Skeletal muscle satellite cell (primary cell): Measurements from ENCODE around the gene EPHB4.

Experiments
- H3K27me3 ChIP-seq: 2 replicates; pipeline ENCODE4 v1.7.0; 2013; ENCODE audit warnings: low read length; ENCODE audit not compliant: control insufficient read depth, insufficient read depth
- H3K36me3 ChIP-seq: 2 replicates; pipeline ENCODE4 v1.7.0; 2013; ENCODE audit warnings: mild to moderate bottlenecking, control low read depth, low read length; ENCODE audit not compliant: insufficient read depth
- H3K4me1 ChIP-seq: 2 replicates; pipeline ENCODE4 v1.7.0; 2013; ENCODE audit warnings: low read length; ENCODE audit not compliant: control insufficient read depth, insufficient read depth
- H3K4me2 ChIP-seq: 2 replicates; pipeline ENCODE4 v1.7.0; 2013; ENCODE audit warnings: mild to moderate bottlenecking, low read length
- H3K4me3 ChIP-seq: 2 replicates; pipeline ENCODE4 v1.7.0; 2013; ENCODE audit warnings: low read length
- H3K9ac ChIP-seq: 2 replicates; pipeline ENCODE4 v1.7.0; 2013; ENCODE audit warnings: mild to moderate bottlenecking, low read depth, low read length, moderate library complexity
- H3K9me3 ChIP-seq: replicated peaks from 2 replicates; pipeline ENCODE4 v1.7.0; 2013; ENCODE audit warnings: mild to moderate bottlenecking, control low read depth, low read length

Gene EPHB4

DNA sequence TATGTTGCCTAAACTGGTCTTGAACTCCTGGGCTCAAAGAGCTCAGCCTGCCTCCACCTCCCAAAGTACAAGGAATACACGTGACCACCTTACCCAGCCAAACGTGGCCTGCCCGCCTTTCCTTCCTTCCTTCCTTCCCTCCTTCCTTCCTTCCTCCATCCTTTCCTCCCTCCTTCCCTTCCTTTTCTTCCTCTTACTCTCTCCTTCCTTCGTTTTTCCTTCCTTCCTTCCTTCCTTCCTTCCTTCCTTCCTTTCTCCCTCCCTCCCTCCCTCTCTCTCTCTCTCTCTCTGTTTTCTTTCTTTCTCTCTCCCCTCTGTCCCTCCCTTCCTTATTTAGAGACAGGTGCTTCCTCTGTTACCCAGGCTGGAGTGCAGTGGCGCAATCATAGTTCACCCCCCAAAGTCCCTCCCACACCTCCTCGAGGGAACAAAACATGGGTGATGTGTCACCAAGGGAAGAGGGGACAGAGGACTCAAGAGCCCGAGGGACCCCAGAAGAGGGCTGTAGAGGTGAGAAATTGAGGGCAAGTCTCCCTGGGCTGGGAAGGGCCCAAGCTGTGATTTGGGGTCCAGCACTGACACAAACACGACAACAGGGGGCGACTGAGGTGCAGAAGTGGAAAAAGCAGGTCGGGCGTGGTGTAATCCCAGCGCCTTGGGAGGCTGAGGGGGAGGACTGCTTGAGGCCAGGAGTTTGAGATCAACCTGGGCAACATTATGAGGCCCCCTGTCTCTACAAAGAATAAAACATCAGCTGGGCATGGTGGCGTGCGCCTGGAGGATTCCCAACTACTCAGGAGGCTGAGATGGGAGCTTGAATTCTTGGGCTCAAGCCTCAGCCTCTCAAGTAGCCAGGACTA, 28.1 kb downstream of the EPHB4 start:
- H3K4me2 ChIP-seq: no peak overlapping the region
- H3K9me3 ChIP-seq: no peaks in the 10 kb centered on the region
- H3K9ac ChIP-seq: no peak overlapping the region
- peaks cover 26% of the 10 kb centered on the region for H3K4me1 ChIP-seq
- H3K27me3 ChIP-seq: peaks cover 7% of the 10 kb centered on the region
- H3K4me3 ChIP-seq: no peak overlapping the region
- peaks cover 5% of the 10 kb centered on the region for H3K36me3 ChIP-seq

DNA sequence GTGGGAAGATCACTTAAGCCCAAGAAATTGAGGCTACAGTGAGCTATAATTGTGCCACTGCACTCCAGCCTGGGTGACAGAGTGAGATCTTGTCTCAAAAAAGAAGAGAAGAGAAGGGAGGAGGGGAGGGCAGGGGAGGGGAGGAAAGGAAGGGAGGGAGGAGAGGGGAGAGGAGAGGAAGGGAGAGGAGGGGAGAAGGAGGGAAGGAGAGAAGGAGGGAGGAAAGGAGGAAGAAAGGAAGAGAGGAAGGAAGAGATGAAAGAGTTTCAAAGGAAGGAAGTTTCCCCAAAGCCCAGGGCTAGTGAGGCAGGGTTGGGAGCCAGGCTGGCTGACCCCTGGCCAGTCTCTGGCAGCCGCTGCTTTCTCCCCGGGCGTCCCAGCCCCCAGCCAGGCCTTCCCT, 32.6 kb downstream of the EPHB4 start:
- Histone ChIP-seq H3K27me3 (peaks cover 14% of the 10 kb centered on the region), H3K4me3 (no peak overlapping the region), H3K4me1 (peaks cover 5% of the 10 kb centered on the region), H3K36me3 (no peaks in the 10 kb centered on the region), H3K9ac (no peak overlapping the region), H3K4me2 (no peak overlapping the region), H3K9me3 (no peaks in the 10 kb centered on the region)

DNA sequence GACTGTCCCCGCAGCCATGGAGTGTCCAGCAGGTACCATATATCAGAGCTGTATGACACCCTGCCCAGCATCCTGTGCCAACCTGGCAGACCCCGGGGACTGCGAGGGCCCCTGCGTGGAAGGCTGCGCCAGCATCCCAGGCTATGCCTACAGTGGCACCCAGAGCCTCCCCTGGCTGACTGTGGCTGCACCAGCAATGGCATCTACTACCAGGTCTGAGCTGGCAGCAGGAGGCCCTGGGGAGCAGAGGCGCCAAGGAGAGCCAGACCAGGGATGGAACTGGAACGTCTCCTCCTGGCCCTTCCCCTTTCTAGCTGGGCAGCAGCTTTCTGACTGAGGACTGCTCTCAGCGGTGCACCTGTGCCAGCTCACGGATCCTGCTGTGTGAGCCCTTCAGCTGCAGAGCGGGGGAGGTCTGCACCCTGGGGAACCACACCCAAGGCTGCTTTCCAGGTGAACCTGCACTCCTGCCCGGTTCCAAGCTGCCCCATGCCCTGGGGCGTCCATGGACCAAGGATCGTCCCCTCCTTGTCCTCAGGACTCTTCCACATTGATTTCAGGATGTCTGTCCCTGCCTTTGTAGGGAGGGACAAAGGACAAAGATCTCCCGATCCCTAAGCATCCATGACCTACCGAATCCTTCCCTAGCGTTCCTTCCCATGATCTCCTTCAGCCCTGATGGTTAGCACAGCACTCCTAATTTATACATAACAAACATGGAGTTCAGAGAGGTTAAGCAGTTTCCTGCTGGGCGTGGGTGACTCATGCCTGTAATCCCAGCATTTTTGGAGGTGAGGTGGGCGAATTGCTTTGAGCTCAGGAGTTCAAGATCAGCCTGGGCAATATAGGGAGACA, 33.3 kb downstream of the EPHB4 start:
- Histone ChIP-seq H3K4me2 (no peak overlapping the region), H3K9me3 (no peaks in the 10 kb centered on the region), H3K27me3 (peaks cover 18% of the 10 kb centered on the region), H3K36me3 (no peaks in the 10 kb centered on the region), H3K9ac (no peak overlapping the region), H3K4me3 (no peak overlapping the region), H3K4me1 (peaks cover 5% of the 10 kb centered on the region)

DNA sequence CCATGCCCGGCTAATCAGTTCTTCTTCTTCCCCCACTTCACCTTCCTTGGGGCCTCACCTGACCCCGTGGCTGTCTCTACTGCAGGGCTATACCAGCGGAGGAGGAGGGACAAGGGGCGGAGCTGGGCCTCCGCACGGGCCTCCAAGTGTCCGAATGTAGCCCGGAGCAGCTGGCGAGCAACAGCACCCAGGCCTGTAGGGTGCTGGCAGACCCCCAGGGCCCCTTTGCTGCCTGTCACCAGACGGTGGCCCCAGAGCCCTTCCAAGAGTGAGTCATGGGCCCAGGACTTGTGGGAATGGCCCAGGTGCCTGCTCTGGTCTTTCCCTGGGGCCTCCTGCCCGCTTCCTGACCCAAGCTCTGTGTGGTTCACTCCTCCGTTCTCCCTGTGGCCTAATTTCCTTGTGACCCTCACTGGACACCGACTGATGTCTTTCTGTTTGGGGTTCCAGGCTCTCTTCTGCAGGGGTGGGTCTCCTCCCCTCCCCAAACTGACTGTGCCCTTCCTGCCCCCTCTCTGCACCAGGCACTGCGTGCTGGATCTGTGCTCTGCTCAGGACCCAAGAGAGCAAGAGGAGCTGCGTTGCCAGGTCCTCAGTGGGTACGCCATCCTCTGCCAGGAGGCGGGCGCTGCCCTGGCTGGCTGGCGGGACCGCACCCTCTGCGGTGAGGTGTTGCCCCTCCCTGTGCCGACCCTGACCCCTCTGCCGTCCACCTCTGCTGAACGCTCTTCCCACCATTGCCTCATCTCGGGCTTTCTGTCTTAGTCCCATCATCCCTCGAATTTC, 35.2 kb downstream of the EPHB4 start:
- H3K9ac ChIP-seq: no peak overlapping the region

DNA sequence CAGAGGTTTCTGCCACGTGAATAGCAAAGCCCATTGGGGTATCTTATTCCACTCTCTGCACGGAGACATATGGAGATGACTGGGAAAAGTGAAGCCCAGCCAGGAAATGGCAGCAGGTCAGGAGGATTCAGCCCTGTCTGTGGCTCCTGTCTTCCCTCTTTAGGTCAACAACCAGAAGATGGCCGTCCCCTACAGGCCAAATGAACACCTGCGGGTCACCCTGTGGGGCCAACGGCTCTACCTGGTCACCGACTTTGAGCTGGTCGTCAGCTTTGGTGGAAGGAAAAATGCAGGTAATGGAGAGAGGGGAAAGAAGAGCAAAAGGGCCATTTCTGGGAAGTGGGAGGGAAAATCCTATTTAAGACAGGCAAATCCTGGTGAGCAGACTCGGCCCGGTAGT, 38.3 kb downstream of the EPHB4 start:
- Histone ChIP-seq H3K27me3 (peaks cover 25% of the 10 kb centered on the region), H3K4me3 (no peak overlapping the region), H3K4me2 (no peak overlapping the region), H3K9me3 (no peaks in the 10 kb centered on the region), H3K4me1 (no peaks in the 10 kb centered on the region), H3K36me3 (no peaks in the 10 kb centered on the region), H3K9ac (no peak overlapping the region)

More for the DNA sequence above, 35.2 kb downstream of the EPHB4 start:
- no peaks in the 10 kb centered on the region for H3K9me3 ChIP-seq
- H3K4me2 ChIP-seq: no peak overlapping the region
- peaks cover 20% of the 10 kb centered on the region for H3K27me3 ChIP-seq
- H3K4me3 ChIP-seq: no peak overlapping the region
- H3K36me3 ChIP-seq: no peaks in the 10 kb centered on the region
- H3K4me1 ChIP-seq: peaks cover 5% of the 10 kb centered on the region

DNA sequence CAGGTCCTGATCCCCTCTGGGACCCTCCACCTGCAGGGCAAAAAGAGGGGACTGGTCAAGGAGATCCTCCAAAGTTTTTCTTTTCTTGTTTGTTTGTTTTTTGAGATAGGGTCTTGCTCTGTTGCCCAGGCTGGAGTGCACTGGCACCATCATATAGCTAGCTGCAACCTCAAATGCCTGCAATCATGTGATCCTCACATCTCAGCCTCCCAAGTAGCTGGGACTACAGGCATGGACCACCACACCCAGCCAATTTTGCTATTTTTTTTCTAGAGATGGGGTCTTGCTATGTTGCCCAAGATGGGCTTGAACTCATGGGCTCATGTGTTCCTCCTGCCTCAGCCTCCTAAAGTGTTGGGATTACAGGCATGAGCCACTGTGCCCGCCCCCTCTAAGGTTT, 41.0 kb downstream of the EPHB4 start:
- Histone ChIP-seq H3K36me3 (no peaks in the 10 kb centered on the region), H3K9ac (no peak overlapping the region), H3K4me2 (no peak overlapping the region), H3K4me3 (no peak overlapping the region), H3K4me1 (no peaks in the 10 kb centered on the region), H3K9me3 (no peaks in the 10 kb centered on the region), H3K27me3 (peaks cover 19% of the 10 kb centered on the region)

DNA sequence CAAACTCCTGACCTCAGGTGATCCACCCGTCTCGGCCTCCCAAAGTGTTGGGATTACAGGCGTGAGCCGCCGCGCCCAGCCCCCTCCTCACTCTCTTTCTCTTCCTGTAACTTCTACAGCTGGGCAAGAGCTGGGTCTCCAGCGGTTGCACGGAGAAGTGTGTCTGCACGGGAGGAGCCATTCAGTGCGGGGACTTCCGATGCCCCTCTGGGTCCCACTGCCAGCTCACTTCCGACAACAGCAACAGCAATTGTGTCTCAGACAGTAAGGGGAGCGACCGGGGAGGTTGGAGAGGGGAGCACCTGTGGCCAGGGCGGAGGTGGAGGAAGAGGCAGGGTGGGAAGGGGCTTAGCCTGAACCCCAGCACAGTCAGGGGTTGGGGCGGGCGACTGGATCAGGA, 41.4 kb downstream of the EPHB4 start:
- Histone ChIP-seq H3K4me2 (no peak overlapping the region), H3K9ac (no peak overlapping the region), H3K4me3 (no peak overlapping the region), H3K9me3 (no peaks in the 10 kb centered on the region), H3K27me3 (peaks cover 19% of the 10 kb centered on the region), H3K4me1 (no peaks in the 10 kb centered on the region), H3K36me3 (no peaks in the 10 kb centered on the region)

DNA sequence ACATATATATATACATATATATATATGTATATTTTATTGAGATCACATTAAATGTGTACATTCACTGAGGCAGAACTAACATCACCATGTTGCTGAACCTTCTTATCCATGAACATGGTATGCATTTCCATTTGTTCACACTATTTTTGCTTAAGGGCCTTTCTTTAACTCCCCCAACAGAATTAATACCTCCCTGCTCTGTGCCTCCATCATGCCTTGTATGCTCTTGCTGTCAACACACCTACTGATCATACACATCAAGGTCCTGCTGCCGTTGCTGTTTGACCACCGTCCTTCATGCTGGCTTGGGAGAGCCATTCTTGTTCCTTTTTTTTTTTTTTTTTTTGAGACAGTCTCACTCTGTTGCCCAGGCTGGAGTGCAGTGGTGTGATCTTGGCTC, 43.5 kb downstream of the EPHB4 start:
- no peaks in the 10 kb centered on the region for H3K9me3 ChIP-seq
- H3K27me3 ChIP-seq: peaks cover 20% of the 10 kb centered on the region
- H3K4me2 ChIP-seq: no peak overlapping the region
- no peak overlapping the region for H3K4me3 ChIP-seq
- no peaks in the 10 kb centered on the region for H3K4me1 ChIP-seq
- no peaks in the 10 kb centered on the region for H3K36me3 ChIP-seq
- no peak overlapping the region for H3K9ac ChIP-seq

DNA sequence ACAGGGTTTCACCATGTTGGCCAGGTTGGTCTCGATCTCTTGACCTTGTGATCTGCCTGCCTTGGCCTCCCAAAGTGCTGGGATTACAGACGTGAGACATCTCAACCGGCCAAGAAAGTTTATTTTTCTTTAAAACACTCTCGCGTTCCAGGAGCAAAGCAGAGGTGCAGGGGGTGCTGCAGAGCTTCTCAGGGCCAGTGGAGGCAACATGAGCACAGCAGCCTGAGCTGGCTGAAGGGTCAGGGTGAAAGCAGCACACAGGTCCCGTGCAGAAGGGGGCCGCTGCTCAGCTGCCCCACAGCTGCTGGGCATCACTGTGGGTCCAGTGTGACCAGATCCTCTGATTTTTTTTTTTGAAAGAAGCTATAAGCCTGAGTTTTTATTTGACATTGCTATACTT, 46.1 kb downstream of the EPHB4 start:
- no peaks in the 10 kb centered on the region for H3K36me3 ChIP-seq
- peaks cover 18% of the 10 kb centered on the region for H3K27me3 ChIP-seq
- no peak overlapping the region for H3K4me3 ChIP-seq
- H3K9ac ChIP-seq: no peak overlapping the region
- H3K4me1 ChIP-seq: no peaks in the 10 kb centered on the region
- no peaks in the 10 kb centered on the region for H3K9me3 ChIP-seq
- no peak overlapping the region for H3K4me2 ChIP-seq

DNA sequence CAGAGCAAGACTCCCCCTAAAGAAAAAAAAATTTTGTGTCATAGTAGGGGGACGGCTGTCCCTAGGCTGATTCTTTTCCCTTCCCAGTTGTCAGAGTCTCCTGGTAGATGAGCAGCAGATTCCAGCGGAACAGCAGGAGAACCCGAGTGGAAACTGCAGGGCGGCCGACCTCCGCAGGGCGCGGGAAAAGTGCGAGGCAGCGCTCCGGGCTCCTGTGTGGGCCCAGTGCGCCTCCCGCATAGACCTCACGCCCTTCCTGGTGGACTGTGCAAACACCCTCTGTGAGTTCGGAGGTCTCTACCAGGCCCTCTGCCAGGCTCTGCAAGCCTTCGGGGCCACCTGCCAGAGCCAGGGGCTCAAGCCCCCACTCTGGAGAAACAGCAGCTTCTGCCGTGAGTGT, 48.0 kb downstream of the EPHB4 start:
- no peak overlapping the region for H3K9ac ChIP-seq
- H3K36me3 ChIP-seq: no peaks in the 10 kb centered on the region
- H3K4me1 ChIP-seq: no peaks in the 10 kb centered on the region
- H3K4me2 ChIP-seq: no peak overlapping the region
- H3K9me3 ChIP-seq: no peaks in the 10 kb centered on the region
- H3K27me3 ChIP-seq: peaks cover 15% of the 10 kb centered on the region
- no peak overlapping the region for H3K4me3 ChIP-seq

DNA sequence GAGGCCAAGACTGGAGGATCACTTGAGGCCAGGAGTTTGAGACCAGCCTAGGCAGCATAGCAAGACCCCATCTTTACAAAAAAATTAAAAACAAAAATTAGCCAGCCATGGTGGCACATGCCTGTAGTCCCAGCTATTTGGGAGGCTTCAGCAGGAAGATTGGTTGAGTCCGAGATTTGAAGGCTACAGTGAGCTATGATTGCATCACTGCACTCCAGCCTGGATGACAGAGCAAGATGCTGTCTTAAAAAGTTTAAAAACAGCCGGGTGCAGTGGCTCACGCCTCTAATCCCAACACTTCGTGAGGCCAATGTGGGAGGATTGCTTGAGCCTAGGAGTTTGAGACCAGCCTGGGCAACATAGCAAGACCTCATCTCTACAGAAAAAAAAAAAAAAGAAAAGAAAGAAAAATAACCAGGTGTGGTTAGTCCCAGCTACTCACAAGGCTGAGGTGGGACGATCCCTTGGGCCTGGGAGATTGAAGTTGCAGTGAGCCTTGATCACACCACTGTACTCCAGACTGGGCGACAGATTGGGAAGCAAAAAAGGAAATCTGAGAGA, 49.2 kb downstream of the EPHB4 start:
- Histone ChIP-seq H3K9ac (no peak overlapping the region), H3K4me3 (no peak overlapping the region), H3K4me2 (no peak overlapping the region), H3K4me1 (no peaks in the 10 kb centered on the region), H3K27me3 (peaks cover 21% of the 10 kb centered on the region), H3K36me3 (no peaks in the 10 kb centered on the region), H3K9me3 (no peaks in the 10 kb centered on the region)
